ENCODE results near the gene PKHD1.

PKHD1 gene

GRCh38 chr6:51618563-51618962 lies 468.9 kb downstream of the PKHD1 start:
- DNase-seq (ENCODE audit: low read depth in 2 of 2): no peak

DNA sequence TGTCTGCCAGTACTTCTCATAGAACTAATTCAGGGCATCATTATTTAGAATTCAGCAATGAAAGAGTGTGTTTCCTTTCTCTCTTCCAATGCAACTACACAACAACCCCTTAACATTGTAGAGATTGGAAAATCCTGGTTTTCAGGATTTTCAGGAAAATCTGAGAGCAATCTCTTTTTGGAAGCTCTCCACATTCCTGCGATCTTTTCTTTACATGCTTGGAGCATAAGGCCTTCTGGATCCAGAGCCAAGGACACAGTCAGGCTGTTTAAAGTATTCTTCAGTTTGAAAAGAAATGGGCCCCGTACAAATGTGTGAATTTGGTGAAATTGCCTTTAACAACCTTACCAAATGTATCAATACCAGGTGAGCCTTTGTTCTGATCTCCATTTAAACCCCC lies 469.7 kb downstream of the PKHD1 start:
- DNase-seq (ENCODE audit: low read depth in 2 of 2): no peak

- no peak for DNase-seq (ENCODE audit: low read depth in 2 of 2)
These were observed 471.2 kb downstream of the PKHD1 start for GRCh38 chr6:51616243-51616642.

DNA sequence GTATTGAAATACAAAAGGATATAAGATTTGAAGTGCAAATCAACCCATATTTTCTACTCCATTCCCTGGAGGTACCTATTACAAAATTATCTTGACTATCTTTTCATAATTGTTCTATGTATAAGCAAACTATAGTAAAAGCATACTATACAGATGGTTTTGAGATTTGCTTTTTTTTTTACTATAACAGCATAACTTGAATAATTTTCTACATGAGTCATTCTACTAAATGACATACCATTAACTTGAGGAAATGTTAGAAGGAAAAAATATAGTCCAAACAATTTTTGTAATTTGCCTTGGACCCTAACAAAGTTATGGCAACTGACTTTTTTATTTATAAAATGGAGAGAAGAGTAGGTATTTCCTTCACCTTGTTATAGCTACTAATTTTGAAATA lies 472.7 kb downstream of the PKHD1 start:
- DNase-seq (ENCODE audit: low read depth in 2 of 2): no peak

GRCh38 chr6:51613558-51613957 lies 473.9 kb downstream of the PKHD1 start:
- no peak for DNase-seq (ENCODE audit: low read depth in 2 of 2)

DNA sequence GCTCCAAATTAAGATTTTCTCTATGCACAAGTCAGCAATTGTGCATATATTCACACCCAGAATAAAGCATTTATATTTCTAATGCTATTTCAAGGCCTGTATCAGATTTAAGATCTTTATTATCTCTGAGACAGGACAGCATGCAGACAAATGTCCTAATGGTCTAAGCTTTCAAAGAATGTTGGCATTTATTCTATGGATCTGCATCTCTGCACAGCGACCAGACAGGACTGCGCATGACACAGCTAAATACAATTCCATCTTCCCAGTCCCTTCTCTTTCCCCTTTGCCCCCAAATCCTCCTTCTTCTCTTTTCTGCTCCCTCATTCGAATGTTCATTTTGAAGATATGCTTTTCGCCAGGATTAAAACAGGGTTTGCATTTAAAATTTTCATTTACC lies 478.5 kb downstream of the PKHD1 start:
- no peak for DNase-seq (ENCODE audit: low read depth in 2 of 2)

DNA sequence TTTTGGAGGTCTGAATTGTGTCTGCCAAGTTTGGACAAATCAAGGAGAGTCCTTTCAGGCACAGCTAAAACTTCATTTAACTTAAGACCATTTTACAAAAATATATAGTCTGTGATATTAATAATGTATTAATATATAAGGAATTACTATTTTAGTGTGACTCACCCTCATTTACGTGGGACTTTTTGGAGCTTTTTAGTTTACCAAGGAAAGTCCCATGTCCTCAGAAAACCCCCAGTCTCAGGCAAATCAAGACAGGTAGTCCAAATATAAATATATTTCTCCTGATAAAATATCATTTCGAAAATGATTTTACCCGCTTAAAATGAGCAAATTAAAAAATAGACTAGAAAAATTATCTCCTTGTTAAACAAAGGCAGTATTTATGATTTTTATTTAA lies 479.0 kb downstream of the PKHD1 start:
- no peak for DNase-seq (ENCODE audit: low read depth in 2 of 2)

DNA sequence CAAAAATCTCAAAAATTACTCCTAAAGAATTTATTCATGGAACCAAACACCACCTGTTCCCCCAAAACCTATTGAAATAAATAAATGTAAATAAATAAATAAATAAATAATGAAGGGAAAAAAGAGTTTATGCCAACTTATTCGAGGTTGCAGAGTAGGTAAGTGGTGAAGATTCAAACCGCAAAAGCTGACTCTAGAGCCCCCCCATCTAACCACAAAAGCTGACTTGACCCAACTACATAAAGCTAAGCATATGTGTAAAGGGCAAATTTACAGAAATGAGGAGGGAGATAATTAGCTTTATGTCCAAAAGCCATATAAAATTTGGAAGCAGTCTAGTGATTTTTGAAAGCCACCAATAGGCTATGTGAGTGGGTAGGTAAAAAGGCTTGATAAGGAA lies 486.9 kb downstream of the PKHD1 start:
- no peak for DNase-seq (ENCODE audit: low read depth in 2 of 2)

- DNase-seq (ENCODE audit: low read depth in 2 of 2): no peak
These were observed 489.2 kb downstream of the PKHD1 start for GRCh38 chr6:51598171-51598570.

DNA sequence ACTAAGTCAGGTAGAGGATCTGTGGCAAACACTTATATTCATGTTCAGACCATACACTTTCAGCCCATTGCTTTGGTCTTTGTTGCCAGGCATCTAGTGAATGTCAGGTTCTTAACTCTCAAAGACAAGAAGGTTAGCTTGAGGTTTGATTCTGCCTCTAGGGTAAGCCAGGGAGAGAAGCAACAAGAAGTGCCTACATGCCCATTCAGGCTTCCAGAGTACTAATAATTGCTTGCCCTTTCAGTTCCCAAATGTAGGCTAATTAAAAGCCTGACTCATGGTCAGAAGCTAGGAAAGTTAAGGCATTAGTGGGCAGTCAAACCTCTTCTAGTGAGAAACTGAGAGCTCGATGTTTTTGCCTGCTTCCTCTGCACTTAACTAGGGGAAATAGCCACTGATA lies 492.4 kb downstream of the PKHD1 start:
- DNase-seq (ENCODE audit: low read depth in 2 of 2): no peak

DNA sequence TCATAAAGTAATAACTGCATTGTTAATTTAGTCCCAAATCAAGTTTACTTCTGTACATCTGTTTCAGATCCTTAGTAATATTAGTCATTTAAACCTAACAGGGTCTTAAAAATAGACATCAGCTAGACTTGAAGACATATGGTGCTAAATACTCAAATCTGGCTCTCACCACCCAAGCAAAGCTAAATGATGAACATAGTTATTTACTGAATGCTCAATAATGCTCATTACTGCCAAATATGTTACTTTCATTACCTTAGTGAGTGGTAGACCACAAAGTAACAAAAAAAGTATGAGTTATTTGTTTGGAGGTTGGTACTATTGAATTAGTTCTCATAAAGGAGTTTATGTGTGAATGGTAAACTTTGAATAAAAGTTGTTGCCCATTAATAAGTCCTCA lies 502.1 kb downstream of the PKHD1 start:
- no peak for DNase-seq (ENCODE audit: low read depth in 2 of 2)

GRCh38 chr6:51584163-51584562 lies 503.2 kb downstream of the PKHD1 start:
- no peak for DNase-seq (ENCODE audit: low read depth in 2 of 2)

- DNase-seq (ENCODE audit: low read depth in 2 of 2): no peak
These were observed 508.4 kb downstream of the PKHD1 start for GRCh38 chr6:51578994-51579393.

DNA sequence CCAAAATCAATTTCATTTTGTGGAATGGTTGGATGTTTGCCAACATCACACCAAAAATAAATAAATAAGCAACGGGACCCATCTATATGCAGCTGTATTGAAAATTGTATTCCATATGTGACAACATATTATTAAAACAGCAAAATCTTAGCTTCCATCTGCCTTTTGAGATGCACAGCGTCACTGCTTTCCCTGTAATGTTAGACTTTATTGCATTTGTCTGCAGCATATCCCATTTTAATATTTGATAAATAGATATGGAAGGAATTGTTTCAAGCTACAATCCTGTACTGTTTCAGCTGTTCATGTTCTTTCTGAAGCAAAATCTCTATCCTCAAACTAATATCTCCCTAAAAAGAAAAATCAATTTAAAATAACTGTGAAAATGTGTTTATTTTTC lies 509.1 kb downstream of the PKHD1 start:
- no peak for DNase-seq (ENCODE audit: low read depth in 2 of 2)

GRCh38 chr6:51574040-51574439 lies 513.4 kb downstream of the PKHD1 start:
- DNase-seq (ENCODE audit: low read depth in 2 of 2): no peak

DNA sequence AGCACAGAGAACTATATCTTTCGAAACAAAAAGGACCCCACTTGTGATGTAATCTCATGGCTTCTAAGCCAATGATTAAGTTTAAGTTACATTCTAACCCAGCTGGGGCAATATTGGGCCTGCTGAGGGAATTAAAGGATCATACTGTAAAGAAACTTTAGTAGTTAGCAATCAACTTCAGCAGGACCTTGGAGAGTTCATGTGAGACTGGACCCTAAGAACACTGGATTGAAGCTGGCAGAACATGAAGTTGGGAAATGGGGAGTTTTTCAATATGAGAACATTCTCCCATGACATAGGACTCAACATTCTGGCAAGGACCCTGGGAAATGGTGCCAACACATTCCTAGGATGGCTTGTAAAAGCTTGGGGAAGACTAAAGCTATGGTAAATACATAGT lies 516.2 kb downstream of the PKHD1 start:
- DNase-seq (ENCODE audit: low read depth in 2 of 2): no peak

DNA sequence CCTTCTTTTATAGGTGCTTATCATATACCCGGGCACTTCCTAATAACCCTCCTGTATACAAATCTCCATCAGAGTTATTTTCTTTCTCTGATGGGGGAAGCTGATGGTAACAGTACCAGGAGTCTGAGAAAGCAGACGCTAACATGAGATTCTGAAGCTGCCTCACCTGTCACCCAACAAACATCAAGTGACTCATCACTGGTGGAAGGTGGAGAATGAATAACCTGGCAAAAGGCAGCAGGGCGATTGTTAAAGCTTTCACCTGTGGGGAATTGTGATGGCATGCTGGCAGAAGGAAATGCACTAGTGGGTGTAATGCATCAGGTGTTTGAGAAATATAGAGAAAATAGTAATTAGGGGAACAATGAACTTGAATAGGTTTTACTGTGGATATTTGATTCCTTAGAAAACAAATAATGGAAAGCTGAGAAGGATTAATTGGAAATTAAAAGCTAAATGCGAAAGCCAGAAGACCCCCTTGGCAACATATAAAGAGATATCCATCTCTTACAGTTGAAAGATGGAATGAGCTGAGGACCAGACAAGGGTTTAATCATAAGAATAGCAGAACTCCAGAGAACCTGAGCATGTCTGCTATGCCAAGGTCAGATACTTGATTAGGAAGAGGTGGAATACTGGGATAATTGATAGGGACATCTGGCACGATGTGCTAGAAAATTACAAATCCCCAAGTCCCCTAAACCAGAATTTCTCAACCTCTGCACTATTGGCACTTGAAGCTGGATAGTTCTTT lies 517.1 kb downstream of the PKHD1 start:
- DNase-seq (ENCODE audit: low read depth in 2 of 2): no peak

DNA sequence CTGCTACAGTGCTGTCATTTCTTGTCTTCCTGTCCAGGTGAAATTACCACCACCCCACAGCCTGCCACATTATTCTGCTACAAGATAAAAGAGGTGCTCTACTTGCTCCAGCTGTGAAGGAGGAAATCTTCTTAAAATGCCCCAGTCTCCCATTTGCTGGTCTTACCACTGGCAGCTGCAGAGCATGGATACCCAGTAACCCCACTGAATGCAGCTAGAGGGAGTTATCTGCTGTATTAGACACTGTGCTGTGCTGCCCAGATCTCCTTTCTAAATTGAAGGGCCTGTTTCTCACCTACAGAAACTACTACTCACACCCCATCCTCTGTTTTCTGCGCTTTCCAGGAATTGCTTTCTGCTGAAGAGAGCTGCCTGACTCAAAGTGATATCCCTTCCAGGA lies 517.8 kb downstream of the PKHD1 start:
- no peak for DNase-seq (ENCODE audit: low read depth in 2 of 2)

- DNase-seq (ENCODE audit: low read depth in 2 of 2): no peak
These were observed 518.6 kb downstream of the PKHD1 start for GRCh38 chr6:51568771-51569170.

GRCh38 chr6:51565472-51565871 lies 521.9 kb downstream of the PKHD1 start:
- DNase-seq (ENCODE audit: low read depth in 2 of 2): no peak
